IMR-90 (cell line): ENCODE results near the gene ME1. TPM values are rescaled to one million over a fixed set of nuclear protein-coding genes. Genes with fewer than 3 reads are reported as not detected.

Experiments
- ATAC-seq: fragments of 200-7000 bp; cut with Tn5 transposase; 2 replicates; pipeline ENCODE4 v1.9.1; 2020; ENCODE audit warnings: low read depth, mild to moderate bottlenecking, moderate library complexity
- BruUV-seq: library from RNA; stranded (reverse); fragments of 400-500 nt; replicated peaks from 2 replicates; lab custom pipeline; 2021; lab: Mats Ljungman, UMichigan
- CTCF ChIA-PET: fragments of 300-600 bp; formaldehyde crosslinking; extraction: SDS; loops from one replicate; lab custom pipeline; 2021; ENCODE audit warnings: antibody characterized with exemption; lab: Yijun Ruan, JAX
- POLR2A ChIA-PET: fragments of 300-600 bp; sonication (Branson Sonifier 250); formaldehyde crosslinking; loops from one replicate; lab custom pipeline; 2022; ENCODE audit warnings: antibody characterized with exemption; ENCODE audit not compliant: unreplicated experiment; lab: Charles Lee
- DNase-seq: peaks from one replicate; pipeline ENCODE4 v3.0.0; 2013
- H2AFZ ChIP-seq: replicated peaks from 2 replicates; pipeline ENCODE3; 2013; ENCODE audit warnings: low read length, mild to moderate bottlenecking; ENCODE audit not compliant: poor library complexity
- H2AK5ac ChIP-seq: 2 replicates; pipeline ENCODE4 v1.6.1; 2013; ENCODE audit warnings: low read depth, low read length, inconsistent platforms
- H2AK9ac ChIP-seq: replicated peaks from 2 replicates; pipeline ENCODE3; 2013; ENCODE audit warnings: mild to moderate bottlenecking, low read depth, low read length, moderate library complexity; ENCODE audit not compliant: poor library complexity
- H2BK120ac ChIP-seq: 2 replicates; pipeline ENCODE4 v1.6.1; 2013; ENCODE audit warnings: low read depth, low read length, inconsistent platforms
- H2BK15ac ChIP-seq: 3 replicates; pipeline ENCODE4 v1.6.1; 2013; ENCODE audit warnings: low read depth, low read length, inconsistent platforms
- H2BK20ac ChIP-seq: 2 replicates; pipeline ENCODE4 v1.6.1; 2013; ENCODE audit warnings: low read depth, mild to moderate bottlenecking, inconsistent platforms, low read length, moderate library complexity
- H2BK5ac ChIP-seq: 2 replicates; pipeline ENCODE4 v1.6.1; 2013; ENCODE audit warnings: mild to moderate bottlenecking, low read depth, low read length, inconsistent platforms; ENCODE audit not compliant: poor library complexity, severe bottlenecking
- H3K14ac ChIP-seq: replicated peaks from 2 replicates; pipeline ENCODE4 v1.6.1; 2013; ENCODE audit warnings: low read depth, low read length, inconsistent platforms
- H3K18ac ChIP-seq: 2 replicates; pipeline ENCODE4 v1.6.1; 2013; ENCODE audit warnings: low read depth, low read length, control low read depth
- H3K23ac ChIP-seq: 2 replicates; pipeline ENCODE4 v1.6.1; 2013; ENCODE audit warnings: low read depth, low read length, inconsistent platforms
- H3K27ac ChIP-seq: 2 replicates; pipeline ENCODE4 v1.5.1; 2013; ENCODE audit warnings: mild to moderate bottlenecking, control low read depth, low read length; ENCODE audit not compliant: insufficient read depth
- H3K27me3 ChIP-seq: 2 replicates; pipeline ENCODE4 v1.6.1; 2013; ENCODE audit warnings: low read length; ENCODE audit not compliant: control insufficient read depth, insufficient read depth
- H3K36me3 ChIP-seq: 2 replicates; pipeline ENCODE4 v1.6.1; 2013; ENCODE audit warnings: low read length, mixed read lengths; ENCODE audit not compliant: control insufficient read depth, insufficient read depth
- H3K4ac ChIP-seq: 2 replicates; pipeline ENCODE4 v1.6.1; 2013; ENCODE audit warnings: low read depth, low read length, inconsistent platforms
- H3K4me1 ChIP-seq: 2 replicates; pipeline ENCODE4 v1.6.1; 2013; ENCODE audit warnings: low read length, mixed read lengths; ENCODE audit not compliant: control insufficient read depth, insufficient read depth
- H3K4me2 ChIP-seq: 2 replicates; pipeline ENCODE4 v1.6.1; 2013; ENCODE audit warnings: low read depth, mild to moderate bottlenecking, control low read depth, low read length, moderate library complexity
- H3K4me3 ChIP-seq: 2 replicates; pipeline ENCODE4 v1.5.1; 2013; ENCODE audit warnings: low read depth, mild to moderate bottlenecking, control low read depth, low read length, moderate library complexity; ENCODE audit not compliant: insufficient read depth
- H3K56ac ChIP-seq: 2 replicates; pipeline ENCODE4 v1.6.1; 2013; ENCODE audit warnings: low read length, inconsistent platforms; ENCODE audit not compliant: insufficient read depth; ENCODE audit errors: extremely low read depth
- H3K79me1 ChIP-seq, 2 experiments: 2 replicates each; pipeline ENCODE4 v1.6.1; 2013; ENCODE audit warnings: low read length in 2 of 2, inconsistent platforms in 1 of 2, low read depth in 1 of 2
- H3K9ac ChIP-seq: 2 replicates; pipeline ENCODE4 v1.6.1; 2013; ENCODE audit warnings: low read depth, low read length, control low read depth
- H3K9me1 ChIP-seq: 2 replicates; pipeline ENCODE4 v1.6.1; 2013; ENCODE audit warnings: low read length, inconsistent platforms; ENCODE audit not compliant: insufficient read depth
- H3K9me3 ChIP-seq: 2 replicates; pipeline ENCODE4 v1.6.1; 2013; ENCODE audit warnings: low read length; ENCODE audit not compliant: control insufficient read depth, insufficient read depth
- H4K20me1 ChIP-seq: 2 replicates; pipeline ENCODE4 v1.6.1; 2013; ENCODE audit warnings: low read length, inconsistent platforms; ENCODE audit not compliant: insufficient read depth
- H4K5ac ChIP-seq: 2 replicates; pipeline ENCODE4 v1.6.1; 2013; ENCODE audit warnings: mild to moderate bottlenecking, low read depth, low read length, control low read depth
- H4K8ac ChIP-seq, 2 experiments: 2 replicates each; pipeline ENCODE4 v1.6.1; 2013; ENCODE audit warnings: low read depth in 2 of 2, low read length in 2 of 2, control low read depth in 1 of 2, inconsistent platforms in 1 of 2
- H4K91ac ChIP-seq: 2 replicates; pipeline ENCODE4 v1.6.1; 2013; ENCODE audit warnings: low read depth, low read length, inconsistent platforms; ENCODE audit not compliant: insufficient read depth
- BHLHE40 ChIP-seq: fragments of 150-350 bp; IDR thresholded peaks from 2 replicates; pipeline ENCODE4 v1.6.1; 2016; ENCODE audit warnings: mild to moderate bottlenecking, low read depth, low read length
- CHD1 ChIP-seq: IDR thresholded peaks from 2 replicates; pipeline ENCODE4 v1.6.1; 2012; ENCODE audit warnings: low read depth, low read length, improper control_type of control experiment
- FOS ChIP-seq: fragments of 150-350 bp; IDR thresholded peaks from 2 replicates; pipeline ENCODE4 v1.6.1; 2016; ENCODE audit warnings: low read depth, low read length
- MXI1 ChIP-seq: IDR thresholded peaks from 2 replicates; pipeline ENCODE4 v1.6.1; 2012; ENCODE audit warnings: low read depth, mild to moderate bottlenecking, low read length, moderate library complexity, borderline replicate concordance
- NFE2L2 ChIP-seq: fragments of 150-350 bp; IDR thresholded peaks from 2 replicates; pipeline ENCODE4 v1.6.1; 2016; ENCODE audit warnings: low read depth, mild to moderate bottlenecking, low read length
- RAD21 ChIP-seq: IDR thresholded peaks from 2 replicates; pipeline ENCODE4 v1.6.1; 2012; ENCODE audit warnings: low read length, improper control_type of control experiment
- RCOR1 ChIP-seq: IDR thresholded peaks from 2 replicates; pipeline ENCODE4 v1.6.1; 2012; ENCODE audit warnings: mild to moderate bottlenecking, low read length, improper control_type of control experiment; ENCODE audit not compliant: insufficient replicate concordance
- RFX5 ChIP-seq: IDR thresholded peaks from 2 replicates; pipeline ENCODE4 v1.8.0; 2012; ENCODE audit warnings: low read depth, mild to moderate bottlenecking, low read length, moderate library complexity
- WGBS, 2 experiments: methylation state at CpG; one replicate each; pipeline versions ENCODE4 v1.1.5 to v1.1.7; 2013; ENCODE audit warnings: missing lambda C conversion rate in 2 of 2; ENCODE audit not compliant: insufficient read length in 1 of 2; ENCODE audit errors: extremely low coverage in 2 of 2; 5-methylcytosine and 5-hydroxymethylcytosine counted together
- dilution Hi-C: fragments of 300-500 bp; cut with HindIII; formaldehyde crosslinking; loops from one replicate; pipeline ENCODE4 v1.14.3; 2018; ENCODE audit warnings: low sequenced_read_pairs; ENCODE audit not compliant: unreplicated experiment
- in situ Hi-C: fragments of 300-500 bp; cut with MboI; formaldehyde crosslinking; loops from 3 replicates; pipeline ENCODE4 v1.14.3; 2019; ENCODE audit warnings: low sequenced_read_pairs, inconsistent platforms, mixed read lengths
- intact Hi-C: fragments of 100-400 bp; cut with micrococcal nuclease; formaldehyde crosslinking; loops from 2 replicates; pipeline ENCODE4 v1.10.0; 2022
- polyA plus RNA-seq, 3 experiments: library from polyadenylated mRNA; depleted of rRNA; stranded (reverse); fragments of >200 nt; gene quantifications; 2 replicates each; pipeline ENCODE4 v1.2.3, GENCODE V29; 2012; ENCODE audit warnings: low replicate concordance in 1 of 3
- total RNA-seq: library from RNA; depleted of rRNA; stranded (reverse); fragments of >200 nt; gene quantifications from 2 replicates; pipeline ENCODE4 v1.2.3, GENCODE V29; 2012
- TF ChIP-seq, protein P1 (sequence below): conservative IDR thresholded peaks from 2 replicates; pipeline ENCODE4 v1.5.1; 2012; ENCODE audit warnings: mild to moderate bottlenecking, low read depth, low read length, improper control_type of control experiment

The ME1 gene
- total and polyA plus RNA-seq, 2 of the 4 experiments (the other 2 are of a cell fraction), result 21.5 to 24.4 TPM

DNA sequence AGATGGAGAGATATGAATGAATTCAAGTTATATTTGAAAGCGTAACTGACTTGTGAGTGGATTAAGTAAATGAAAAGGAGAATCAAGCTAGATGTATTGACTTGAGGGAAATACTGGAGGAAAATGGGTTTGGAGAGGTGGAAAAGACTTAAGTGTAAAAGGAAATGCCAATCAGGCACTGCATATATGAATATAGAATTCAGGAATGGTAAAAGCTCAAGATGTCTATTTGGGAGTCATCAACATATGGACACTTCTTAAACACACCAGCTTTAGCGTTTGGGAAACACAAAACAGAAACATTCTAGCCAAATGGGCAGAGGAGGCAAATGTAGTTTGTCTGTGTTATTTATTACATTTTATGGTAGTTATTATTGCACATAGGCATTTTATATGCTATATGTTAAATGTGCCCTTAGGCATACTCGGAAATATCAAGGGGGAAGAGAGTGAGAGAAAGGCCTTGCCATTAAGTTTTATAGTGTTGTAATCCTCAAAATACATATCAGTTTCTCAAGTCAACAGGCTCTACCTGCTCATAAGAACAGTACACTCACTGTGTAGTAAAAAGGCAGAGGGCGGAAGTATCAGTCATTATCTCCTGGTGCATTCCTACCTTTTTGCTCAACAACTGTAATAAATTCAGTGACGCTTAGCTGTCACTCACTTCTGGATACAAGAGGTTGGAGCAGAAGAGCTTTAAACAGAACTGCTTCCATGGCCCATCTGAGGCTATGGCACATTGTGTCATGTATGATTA, 33.7 kb upstream of the ME1 start:
- Histone ChIP-seq H2BK120ac (no peak overlapping the region), H2AK5ac (no peak overlapping the region), H3K4ac (no peak overlapping the region), H3K79me1 (no peaks in the 10 kb centered on the region), H4K5ac (no peak overlapping the region), H3K36me3 (no peaks in the 10 kb centered on the region), H4K20me1 (no peaks in the 10 kb centered on the region), H4K91ac (no peak overlapping the region), H2BK5ac (no peak overlapping the region), H3K9ac (no peak overlapping the region), H3K4me3 (no peak overlapping the region), H3K9me1 (no peaks in the 10 kb centered on the region), H3K4me1 (peaks cover 4% of the 10 kb centered on the region; the same call in 1 of the 2 replicates), H2AK9ac (no peak overlapping the region), H3K14ac (no peak overlapping the region), H3K4me2 (no peak overlapping the region), H3K27ac (no peak overlapping the region), H2BK20ac (no peak overlapping the region), H3K18ac (no peak overlapping the region), H3K23ac (no peak overlapping the region), H3K27me3 (no peaks in the 10 kb centered on the region), H4K8ac (no peak overlapping the region), H2BK15ac (no peak overlapping the region), H2AFZ (no peak overlapping the region), H3K56ac (no peak overlapping the region), H3K9me3 (no peaks in the 10 kb centered on the region)
- in situ Hi-C loops (no loop called here), intact Hi-C loops (no loop called here), dilution Hi-C loops (no loop called here)
- DNase-seq (no peak), ATAC-seq (no peak)
- ChIA-PET POLR2A (no interaction called here), CTCF (interaction anchor here (1.2 kb wide), 1 partner anchor 243 kb away, joined by 3 read pairs; no protein-coding TSS in a partner anchor)
- WGBS, 2 experiments, result 100% methylated on average over 2 of the region's 5 CpGs; no CpG with 5 or more reads in 1 of the 2 experiments
- no peak for TF ChIP-seq RAD21
- no peak for TF ChIP-seq FOS
- no peak for TF ChIP-seq NFE2L2
- TF ChIP-seq, protein P1, sequence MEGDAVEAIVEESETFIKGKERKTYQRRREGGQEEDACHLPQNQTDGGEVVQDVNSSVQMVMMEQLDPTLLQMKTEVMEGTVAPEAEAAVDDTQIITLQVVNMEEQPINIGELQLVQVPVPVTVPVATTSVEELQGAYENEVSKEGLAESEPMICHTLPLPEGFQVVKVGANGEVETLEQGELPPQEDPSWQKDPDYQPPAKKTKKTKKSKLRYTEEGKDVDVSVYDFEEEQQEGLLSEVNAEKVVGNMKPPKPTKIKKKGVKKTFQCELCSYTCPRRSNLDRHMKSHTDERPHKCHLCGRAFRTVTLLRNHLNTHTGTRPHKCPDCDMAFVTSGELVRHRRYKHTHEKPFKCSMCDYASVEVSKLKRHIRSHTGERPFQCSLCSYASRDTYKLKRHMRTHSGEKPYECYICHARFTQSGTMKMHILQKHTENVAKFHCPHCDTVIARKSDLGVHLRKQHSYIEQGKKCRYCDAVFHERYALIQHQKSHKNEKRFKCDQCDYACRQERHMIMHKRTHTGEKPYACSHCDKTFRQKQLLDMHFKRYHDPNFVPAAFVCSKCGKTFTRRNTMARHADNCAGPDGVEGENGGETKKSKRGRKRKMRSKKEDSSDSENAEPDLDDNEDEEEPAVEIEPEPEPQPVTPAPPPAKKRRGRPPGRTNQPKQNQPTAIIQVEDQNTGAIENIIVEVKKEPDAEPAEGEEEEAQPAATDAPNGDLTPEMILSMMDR, result no peak
- TF ChIP-seq CHD1, result no peak
- no peak for TF ChIP-seq MXI1
- no peak for TF ChIP-seq RCOR1
- TF ChIP-seq RFX5, result no peak
- no peak for TF ChIP-seq BHLHE40
- BruUV-seq, result no TSS peak
